ENCODE measurements around the gene IFITM5. TPM values are rescaled to one million over a fixed set of nuclear protein-coding genes. Genes with fewer than 3 reads are reported as not detected.

The IFITM5 gene
- total and polyA plus RNA-seq, 2 of the 8 experiments (the other 6 are each of a cell fraction or from before 2014, with no cell fraction given) = not detected

- TF ChIP-seq NRF1 (IDR thresholded peaks at IDR 0.05; ENCODE audit: low read depth, low read length) = no peak
- no peak for TF ChIP-seq SUZ12 (IDR thresholded peaks at IDR 0.05; ENCODE audit: low read length)
- no peak for TF ChIP-seq BCL11A (IDR thresholded peaks at IDR 0.05; ENCODE audit: low read depth in 2 of 2, low read length in 2 of 2)
- TF ChIP-seq CHD2 (IDR thresholded peaks at IDR 0.05; ENCODE audit: low read length) = no peak
- TF ChIP-seq EP300 (IDR thresholded peaks at IDR 0.05; ENCODE audit: borderline replicate concordance in 1 of 2, low read depth in 2 of 2, low read length in 2 of 2) = no peak
These were observed 18.4 kb downstream of the IFITM5 start (continued) for GRCh38 chr11:280706-281485.
